ENCODE results near the gene AGK.

- TF ChIP-seq ZBTB33 (IDR thresholded peaks at IDR 0.05) (no peak), CTCF (IDR thresholded peaks at IDR 0.05; ENCODE audit: low read depth, low read length, missing input control) (no peak), RAD21 (IDR thresholded peaks at IDR 0.05) (no peak), SP1 (IDR thresholded peaks at IDR 0.05) (no peak), EGR1 (IDR thresholded peaks at IDR 0.05; ENCODE audit: low read depth in 2 of 2) (no peak), TAF1 (conservative IDR thresholded peaks at IDR 0.05) (no peak), RXRA (IDR thresholded peaks at IDR 0.05) (no peak), NR2F2 (IDR thresholded peaks at IDR 0.05) (no peak), GABPA (IDR thresholded peaks at IDR 0.05 in 1 of 2, conservative IDR thresholded peaks at IDR 0.05 in 1 of 2) (no peak), YY1 (IDR thresholded peaks at IDR 0.05) (no peak)
Observed at GRCh38 chr7:141697211-141697871, 146.1 kb downstream of the AGK start.
